ENCODE results near the gene C1orf21.

The C1orf21 gene

GRCh38 chr1:184395370-184395769, 8.5 kb downstream of the C1orf21 start:
- in situ Hi-C loops (cut with MboI; ENCODE audit: low pct_unique_long_range_greater_than_20kb, low sequenced_read_pairs, unreplicated experiment) = no loop called here
- no peak for TF ChIP-seq CTCF (IDR thresholded peaks at IDR 0.05; ENCODE audit: extremely low read depth, insufficient read depth, missing control alignments)
- DNase-seq (ENCODE audit: low spot score) = no peak

GRCh38 chr1:184395937-184396480, 9.2 kb downstream of the C1orf21 start:
- DNase-seq (ENCODE audit: low spot score) = no peak
- in situ Hi-C loops (cut with MboI; ENCODE audit: low pct_unique_long_range_greater_than_20kb, low sequenced_read_pairs, unreplicated experiment) = no loop called here
- TF ChIP-seq CTCF (IDR thresholded peaks at IDR 0.05; ENCODE audit: extremely low read depth, insufficient read depth, missing control alignments) = no peak

DNA sequence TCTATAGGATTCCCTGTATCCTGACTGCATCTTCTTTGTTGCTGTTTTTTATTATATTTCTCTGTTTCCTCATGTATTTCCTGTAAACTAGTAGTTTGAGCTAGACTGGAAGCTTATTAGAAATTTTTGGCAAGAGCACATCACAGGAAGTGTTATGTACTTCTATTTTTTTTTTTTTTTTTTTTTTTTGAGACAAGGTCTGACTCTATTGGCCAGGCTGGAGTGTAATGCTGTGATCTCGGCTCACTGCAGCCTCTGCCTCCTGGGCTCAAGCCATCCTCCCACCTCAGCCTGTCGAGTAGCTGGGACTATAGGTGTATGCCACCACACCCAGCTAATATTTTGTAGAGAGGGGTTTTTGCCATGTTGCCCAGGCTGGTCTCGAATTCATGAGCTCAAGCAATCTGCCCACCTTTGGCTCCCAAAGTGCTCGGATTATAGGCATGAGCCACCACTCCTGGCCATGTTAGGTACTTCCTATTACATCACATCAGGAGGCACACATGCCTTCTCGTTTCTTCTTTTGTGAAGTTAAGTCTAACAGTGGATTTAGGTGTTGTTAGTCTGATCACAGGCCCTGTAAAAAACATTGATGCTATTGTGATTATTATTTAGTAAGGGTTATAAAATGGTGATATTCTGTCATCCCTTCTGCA, 12.5 kb downstream of the C1orf21 start:
- DNase-seq (ENCODE audit: low spot score) = no peak
- no peak for TF ChIP-seq CTCF (IDR thresholded peaks at IDR 0.05; ENCODE audit: extremely low read depth, insufficient read depth, missing control alignments)
- in situ Hi-C loops (cut with MboI; ENCODE audit: low pct_unique_long_range_greater_than_20kb, low sequenced_read_pairs, unreplicated experiment) = no loop called here

DNA sequence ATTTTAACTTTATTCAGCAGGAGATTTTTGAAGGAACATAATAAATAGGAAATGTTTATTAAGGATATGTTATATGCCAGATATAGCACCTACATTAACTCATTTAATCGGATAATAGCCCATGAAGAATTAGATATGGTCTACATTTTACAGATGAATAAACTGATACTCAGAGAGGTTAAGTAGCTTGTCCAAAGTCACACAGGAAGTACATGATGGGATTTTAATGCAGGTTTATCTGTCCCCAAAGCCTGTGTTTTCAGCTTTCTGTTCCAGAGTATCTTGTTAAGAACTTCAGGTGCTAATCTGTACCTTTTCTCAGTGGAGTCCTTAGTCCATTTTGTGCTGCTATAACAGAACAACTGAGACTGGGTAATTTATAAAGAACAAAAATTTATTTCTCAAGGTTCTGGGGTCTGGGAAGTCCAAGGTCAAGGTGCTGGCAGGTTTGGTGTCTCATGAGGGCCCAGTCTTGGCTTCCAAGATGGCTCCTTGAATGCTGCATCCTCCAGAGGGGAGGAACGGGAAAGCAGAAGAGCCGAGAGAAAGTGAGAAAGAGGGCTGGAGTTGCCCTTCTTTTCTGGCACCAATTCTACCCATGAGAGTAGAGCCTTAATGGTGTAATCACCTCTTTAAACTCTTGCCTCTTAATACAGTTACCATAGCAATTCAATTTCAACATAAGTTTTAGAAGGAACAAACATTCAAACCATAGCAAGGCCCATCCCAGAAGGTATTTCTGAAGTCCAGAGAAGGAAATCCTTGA, 17.3 kb downstream of the C1orf21 start:
- DNase-seq (ENCODE audit: low spot score) = no peak
- in situ Hi-C loops (cut with MboI; ENCODE audit: low pct_unique_long_range_greater_than_20kb, low sequenced_read_pairs, unreplicated experiment) = no loop called here

DNA sequence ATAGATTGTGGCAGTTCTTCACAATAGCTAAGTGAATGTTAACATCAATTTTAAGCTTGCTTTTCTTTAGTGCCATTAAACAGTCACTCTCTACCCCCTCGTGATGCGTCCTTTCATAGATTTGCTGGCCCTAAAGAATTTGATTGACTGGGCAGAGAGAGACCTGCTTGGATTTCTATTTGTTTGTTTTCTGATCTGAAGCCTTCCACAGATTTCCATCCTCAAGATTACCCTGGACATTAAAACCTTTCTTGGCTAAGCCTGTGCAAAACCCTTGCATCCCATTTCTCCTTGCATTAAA, 17.8 kb downstream of the C1orf21 start:
- in situ Hi-C loops (cut with MboI; ENCODE audit: low pct_unique_long_range_greater_than_20kb, low sequenced_read_pairs, unreplicated experiment) = no loop called here
- no peak for DNase-seq (ENCODE audit: low spot score)
- TF ChIP-seq CTCF (IDR thresholded peaks at IDR 0.05; ENCODE audit: extremely low read depth, insufficient read depth, missing control alignments) = no peak

More for the DNA sequence above, 17.3 kb downstream of the C1orf21 start:
- no peak for TF ChIP-seq CTCF (IDR thresholded peaks at IDR 0.05; ENCODE audit: extremely low read depth, insufficient read depth, missing control alignments)

GRCh38 chr1:184405094-184405800, 18.4 kb downstream of the C1orf21 start:
- TF ChIP-seq CTCF (IDR thresholded peaks at IDR 0.05; ENCODE audit: extremely low read depth, insufficient read depth, missing control alignments) = no peak
- DNase-seq (ENCODE audit: low spot score) = no peak
- in situ Hi-C loops (cut with MboI; ENCODE audit: low pct_unique_long_range_greater_than_20kb, low sequenced_read_pairs, unreplicated experiment) = no loop called here
